PC-9 (cell line): ENCODE measurements around the gene NBEA. TPM values are rescaled to one million over a fixed set of nuclear protein-coding genes. Genes with fewer than 3 reads are reported as not detected.

ENCODE experiments used
- BruUV-seq: library from RNA; stranded (reverse); fragments of 400-500 nt; replicated peaks from 2 replicates; lab custom pipeline; 2021; lab: Mats Ljungman, UMichigan
- CTCF ChIA-PET: fragments of 300-600 bp; sonication (Branson Sonifier 250); formaldehyde crosslinking; loops from one replicate; lab custom pipeline; 2022; ENCODE audit warnings: antibody characterized with exemption; lab: Charles Lee
- POLR2A ChIA-PET: fragments of 300-600 bp; sonication (Branson Sonifier 250); formaldehyde crosslinking; loops from one replicate; lab custom pipeline; 2022; ENCODE audit warnings: antibody characterized with exemption; ENCODE audit not compliant: unreplicated experiment; lab: Charles Lee
- DNase-seq, 2 experiments: peaks; one replicate each; pipeline versions ENCODE4 v3.0.0 to v3.0.0-alpha.2; 2015 to 2022; ENCODE audit warnings: mixed read lengths in 1 of 2
- H2AFZ ChIP-seq: fragments of 200-600 bp; sonication (generic); 2 replicates; pipeline ENCODE4 v1.8.1; 2017; ENCODE audit warnings: antibody characterized with exemption
- H3F3A ChIP-seq: fragments of 200-600 bp; sonication (generic); 2 replicates; pipeline ENCODE4 v1.8.1; 2017; ENCODE audit warnings: antibody characterized with exemption, mild to moderate bottlenecking, low read depth; ENCODE audit not compliant: insufficient read depth
- H3K27ac ChIP-seq: fragments of 200-600 bp; sonication (generic); 2 replicates; pipeline ENCODE4 v1.6.1; 2016; ENCODE audit warnings: mixed run types
- H3K27me3 ChIP-seq: fragments of 200-600 bp; sonication (generic); 2 replicates; pipeline ENCODE4 v1.6.1; 2016; ENCODE audit warnings: low read depth, mixed run types; ENCODE audit not compliant: insufficient read depth
- H3K36me3 ChIP-seq: fragments of 200-600 bp; sonication (generic); 2 replicates; pipeline ENCODE4 v1.6.1; 2016; ENCODE audit warnings: low read depth, mixed run types
- H3K4me1 ChIP-seq: fragments of 200-600 bp; sonication (generic); replicated peaks from 2 replicates; pipeline ENCODE4 v1.6.1; 2016; ENCODE audit warnings: mixed run types; ENCODE audit not compliant: insufficient read depth
- H3K4me2 ChIP-seq: fragments of 200-600 bp; sonication (generic); 2 replicates; pipeline ENCODE4 v1.6.1; 2017; ENCODE audit warnings: mixed run types
- H3K4me3 ChIP-seq: fragments of 200-600 bp; sonication (generic); 2 replicates; pipeline ENCODE4 v1.6.1; 2016; ENCODE audit warnings: mixed run types
- H3K79me2 ChIP-seq: fragments of 200-600 bp; sonication (generic); 2 replicates; pipeline ENCODE4 v1.6.1; 2017; ENCODE audit warnings: low read depth, mixed run types
- H3K9me2 ChIP-seq: fragments of 200-600 bp; sonication (generic); 2 replicates; pipeline ENCODE4 v1.8.1; 2017; ENCODE audit warnings: mild to moderate bottlenecking; ENCODE audit not compliant: insufficient read depth
- H3K9me3 ChIP-seq: fragments of 200-600 bp; sonication (generic); 2 replicates; pipeline ENCODE4 v1.8.1; 2016; ENCODE audit warnings: low read depth; ENCODE audit not compliant: insufficient read depth
- H4K20me1 ChIP-seq: fragments of 200-600 bp; sonication (generic); 2 replicates; pipeline ENCODE4 v1.8.1; 2017; ENCODE audit not compliant: insufficient read depth
- CTCF ChIP-seq: fragments of 200-600 bp; sonication (generic); conservative IDR thresholded peaks from 2 replicates; pipeline ENCODE4 v1.6.1; 2017; ENCODE audit warnings: mixed run types, antibody characterized with exemption, mild to moderate bottlenecking, moderate library complexity
- EZH2 ChIP-seq: fragments of 200-600 bp; sonication (generic); IDR thresholded peaks from 2 replicates; pipeline ENCODE4 v1.8.0; 2017; ENCODE audit warnings: antibody characterized with exemption, low read depth
- intact Hi-C: fragments of 100-400 bp; cut with micrococcal nuclease; formaldehyde crosslinking; loops from one replicate; pipeline ENCODE4 v1.10.0; 2022; ENCODE audit not compliant: unreplicated experiment
- total RNA-seq: library from RNA; stranded (reverse); gene quantifications from 2 replicates; pipeline ENCODE4 v1.2.3, GENCODE V29; 2021

NBEA gene
- total RNA-seq, 1 experiment from 2014 or later: 4.0 TPM

GRCh38 chr13:35531526-35531925, 589.5 kb downstream of the NBEA start:
- Histone ChIP-seq H4K20me1 (no peaks in the 10 kb centered on the region; the same call in 1 of the 2 replicates), H3K27me3 (no peaks in the 10 kb centered on the region), H3K4me2 (no peak overlapping the region), H3K9me3 (no peaks in the 10 kb centered on the region), H3K4me1 (no peaks in the 10 kb centered on the region), H3K9me2 (no peaks in the 10 kb centered on the region; the same call in 1 of the 2 replicates), H3K27ac (no peak overlapping the region), H3K36me3 (no peaks in the 10 kb centered on the region), H3K4me3 (no peak overlapping the region), H3K79me2 (no peaks in the 10 kb centered on the region), H2AFZ (no peak overlapping the region), H3F3A (no peaks in the 10 kb centered on the region)
- ChIA-PET POLR2A (no interaction called here), CTCF (no interaction called here)
- BruUV-seq: no TSS peak
- no peak for DNase-seq
- TF ChIP-seq EZH2: no peak
- no peak for TF ChIP-seq CTCF
- intact Hi-C loops: no loop called here

DNA sequence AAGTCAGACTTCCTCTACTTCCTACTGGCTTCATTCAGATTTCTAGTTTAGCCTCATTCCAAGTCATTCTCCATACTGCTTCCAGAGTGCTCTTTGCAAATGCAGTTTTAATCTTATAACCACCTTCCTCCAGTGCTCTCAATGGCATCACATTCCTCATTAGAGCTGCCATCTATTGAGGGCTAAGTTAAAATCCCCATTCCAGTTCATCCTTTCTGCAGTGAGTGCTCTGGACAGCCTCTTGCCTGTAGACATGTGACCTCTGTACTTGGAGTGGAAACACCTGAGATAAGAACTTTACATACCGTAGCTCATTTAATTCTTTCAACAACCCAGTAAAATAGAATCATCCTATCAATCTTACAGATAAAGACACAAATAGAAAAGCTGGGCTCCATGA, 592.3 kb downstream of the NBEA start:
- Histone ChIP-seq H4K20me1 (no peaks in the 10 kb centered on the region; the same call in 1 of the 2 replicates), H3K27me3 (no peaks in the 10 kb centered on the region), H3K4me1 (no peaks in the 10 kb centered on the region), H3K36me3 (no peaks in the 10 kb centered on the region), H3K27ac (no peak overlapping the region), H2AFZ (no peak overlapping the region), H3K9me2 (no peaks in the 10 kb centered on the region; the same call in 1 of the 2 replicates), H3K79me2 (no peaks in the 10 kb centered on the region), H3K9me3 (no peaks in the 10 kb centered on the region), H3K4me3 (no peak overlapping the region), H3K4me2 (no peak overlapping the region), H3F3A (no peaks in the 10 kb centered on the region)
- POLR2A ChIA-PET: no interaction called here
- no peak for TF ChIP-seq CTCF
- no peak for TF ChIP-seq EZH2
- DNase-seq: no peak
- no TSS peak for BruUV-seq
- intact Hi-C loops: no loop called here
- CTCF ChIA-PET: no interaction called here

GRCh38 chr13:35548790-35549189, 606.7 kb downstream of the NBEA start:
- H3K4me3 ChIP-seq: no peak overlapping the region
- H3K9me3 ChIP-seq: no peaks in the 10 kb centered on the region
- H4K20me1 ChIP-seq: no peaks in the 10 kb centered on the region
- peaks cover 26% of the 10 kb centered on the region for H3K4me1 ChIP-seq
- no peaks in the 10 kb centered on the region for H3K9me2 ChIP-seq
- H3K4me2 ChIP-seq: no peak overlapping the region
- ChIA-PET POLR2A (no interaction called here), CTCF (no interaction called here)
- no peak overlapping the region for H2AFZ ChIP-seq
- peaks cover 11% of the 10 kb centered on the region for H3F3A ChIP-seq
- H3K27me3 ChIP-seq: no peaks in the 10 kb centered on the region
- H3K27ac ChIP-seq: peak overlapping the region; percentile 43
- H3K36me3 ChIP-seq: no peaks in the 10 kb centered on the region
- TF ChIP-seq CTCF (no peak), EZH2 (no peak)
- H3K79me2 ChIP-seq: no peaks in the 10 kb centered on the region
- no peak for DNase-seq
- no TSS peak for BruUV-seq
- intact Hi-C loops: no loop called here
